Measurements from ENCODE around the gene ZNF541.

The ZNF541 gene

GRCh38 chr19:47573071-47574026 is at the start of gene ZNF541:
Gene ZNF541, minus strand, starts transcription at chr19:47573148. Its CDS starts 17,292 bp downstream, at chr19:47555856.
- no peak for FAIRE-seq

GRCh38 chr19:47619763-47620162 is 46.8 kb upstream of the ZNF541 start:
- DNase-seq (ENCODE audit: insufficient read length, low spot score) (no peak), FAIRE-seq (no peak)

More at GRCh38 chr19:47573071-47574026, at the start of gene ZNF541:
- DNase-seq (ENCODE audit: insufficient read length, low spot score) = no peak

GRCh38 chr19:47618771-47619170 is 45.8 kb upstream of the ZNF541 start:
- DNase-seq (ENCODE audit: insufficient read length, low spot score) (no peak), FAIRE-seq (no peak)

GRCh38 chr19:47615714-47616113 is 42.8 kb upstream of the ZNF541 start:
- DNase-seq (ENCODE audit: insufficient read length, low spot score) = no peak
- FAIRE-seq = no peak

GRCh38 chr19:47615230-47615629 is 42.3 kb upstream of the ZNF541 start:
- DNase-seq (ENCODE audit: insufficient read length, low spot score) (no peak), FAIRE-seq (no peak)

GRCh38 chr19:47614559-47614958 is 41.6 kb upstream of the ZNF541 start:
- DNase-seq (ENCODE audit: insufficient read length, low spot score) (no peak), FAIRE-seq (no peak)

- DNase-seq (ENCODE audit: insufficient read length, low spot score) (no peak), FAIRE-seq (no peak)
These were observed 41.0 kb upstream of the ZNF541 start for GRCh38 chr19:47614021-47614295.

GRCh38 chr19:47613165-47614020 is 40.4 kb upstream of the ZNF541 start:
- no peak for FAIRE-seq

GRCh38 chr19:47610902-47611301 is 38.0 kb upstream of the ZNF541 start:
- no peak for DNase-seq (ENCODE audit: insufficient read length, low spot score)
- no peak for FAIRE-seq

More at GRCh38 chr19:47613165-47614020, 40.4 kb upstream of the ZNF541 start:
- DNase-seq (ENCODE audit: insufficient read length, low spot score) = no peak

GRCh38 chr19:47609906-47610894 is 37.3 kb upstream of the ZNF541 start:
- FAIRE-seq (peak; percentile 35), DNase-seq (ENCODE audit: insufficient read length, low spot score) (no peak)

GRCh38 chr19:47608969-47609905 is 36.3 kb upstream of the ZNF541 start, which contains the start of gene BICRA:
Gene BICRA, plus strand, starts transcription at chr19:47609134. Its CDS starts 64,441 bp downstream, at chr19:47673575.
- FAIRE-seq (peak; percentile 91), DNase-seq (ENCODE audit: insufficient read length, low spot score) (peak; percentile 80)

- peak; percentile 49 for FAIRE-seq
- peak; percentile 95 for DNase-seq (ENCODE audit: insufficient read length, low spot score)
These were observed 35.3 kb upstream of the ZNF541 start for GRCh38 chr19:47608074-47608918.

- DNase-seq (ENCODE audit: insufficient read length, low spot score) (no peak), FAIRE-seq (no peak)
These were observed 34.7 kb upstream of the ZNF541 start for GRCh38 chr19:47607564-47608073.

- no peak for FAIRE-seq
- no peak for DNase-seq (ENCODE audit: insufficient read length, low spot score)
These were observed 31.0 kb upstream of the ZNF541 start for GRCh38 chr19:47603706-47604565.

- no peak for DNase-seq (ENCODE audit: insufficient read length, low spot score)
- FAIRE-seq = no peak
These were observed 28.4 kb upstream of the ZNF541 start for GRCh38 chr19:47601180-47601904.
